Tibial nerve (tissue), 4 donors: ENCODE results near the gene ACVR1B.

ENCODE experiments used
- CTCF ChIP-seq, 5 experiments: fragments of 200-600 bp in 3 of 5; fragments of 450-650 bp in 2 of 5; sonication (generic) in 3 of 5; IDR thresholded peaks; one replicate each; pipeline ENCODE4 v1.5.1; 2016 to 2019; ENCODE audit warnings: antibody characterized with exemption in 5 of 5, mild to moderate bottlenecking in 3 of 5, moderate library complexity in 2 of 5
- EP300 ChIP-seq, 2 donors: sonication (generic); formaldehyde crosslinking; IDR thresholded peaks; one replicate each; pipeline ENCODE4 v1.6.1; 2017; ENCODE audit warnings: antibody characterized with exemption in 2 of 2, mild to moderate bottlenecking in 1 of 2
- POLR2A ChIP-seq, 2 donors: fragments of 450-650 bp; IDR thresholded peaks; one replicate each; pipeline ENCODE4 v1.6.1; 2017; ENCODE audit warnings: antibody characterized with exemption in 2 of 2, mild to moderate bottlenecking in 2 of 2, moderate library complexity in 2 of 2

- TF ChIP-seq EP300 (IDR thresholded peaks at IDR 0.05), result no peak
- TF ChIP-seq POLR2A (IDR thresholded peaks at IDR 0.05), result no peak
- TF ChIP-seq CTCF (IDR thresholded peaks at IDR 0.05), result no peak
Observed at GRCh38 chr12:51959921-51960320, 8.4 kb downstream of the ACVR1B start.
